Measurements from ENCODE around the gene CCDC80. TPM values are rescaled to one million over a fixed set of nuclear protein-coding genes. Genes with fewer than 3 reads are reported as not detected.

Gene CCDC80
- total and polyA plus RNA-seq, 5 donors from 2014 or later = 0.05 to 0.10 (median 0.07) TPM; not detected in 2

Other genes starting within 250 kb of the CCDC80 start
- gene BTLA, start 141.7 kb downstream of the CCDC80 start, total RNA-seq = 7.1 TPM
- gene BTLA, start 141.7 kb downstream of the CCDC80 start, polyA plus RNA-seq = 1 to 10 TPM; 2.7 to 5.7 (median 4.6) TPM
- 52.4 TPM for gene ATG3, start 79.2 kb downstream of the CCDC80 start, total RNA-seq
- 100 to 1,000 TPM in 1 of 4 donors, 10 to 100 TPM in 3; 84.5 to 123 (median 92.9) TPM for gene ATG3, start 79.2 kb downstream of the CCDC80 start, polyA plus RNA-seq
- 9.7 TPM for gene SLC35A5, start 79.1 kb downstream of the CCDC80 start, total RNA-seq
- gene SLC35A5, start 79.1 kb downstream of the CCDC80 start, polyA plus RNA-seq = 10 to 100 TPM; 21.1 to 27.0 (median 25.6) TPM
- gene CD200R1L, start 205.7 kb upstream of the CCDC80 start, total RNA-seq = not detected
- gene CD200R1L, start 205.7 kb upstream of the CCDC80 start, polyA plus RNA-seq = not detected

Measured in CD4-positive, CD25-positive, alpha-beta regulatory T cell (primary cell).